OCI-LY3 (cell line): ENCODE results near the gene PTCD1.

ENCODE experiments used
- H2AFZ ChIP-seq: fragments of 200-600, 300-600 bp; shearing (Covaris generic); 2 replicates; pipeline ENCODE4 v1.6.0; 2014; ENCODE audit warnings: antibody characterized with exemption, low read depth, low read length
- H3K27ac ChIP-seq: fragments of 200-600, 300-600 bp; sonication (generic); 2 replicates; pipeline ENCODE4 v1.5.1; 2014; ENCODE audit warnings: mild to moderate bottlenecking, low read length, moderate library complexity, mixed read lengths
- H3K27me3 ChIP-seq: fragments of 200-600, 300-600 bp; sonication (generic); 2 replicates; pipeline ENCODE4 v1.6.1; 2014; ENCODE audit warnings: low read depth, low read length, mixed read lengths
- H3K36me3 ChIP-seq: fragments of 200-600, 300-600 bp; sonication (generic); replicated peaks from 2 replicates; pipeline ENCODE3; 2014; ENCODE audit warnings: low read depth, low read length, mixed read lengths
- H3K4me1 ChIP-seq: fragments of 300-600, 200-600 bp; sonication (generic); 2 replicates; pipeline ENCODE4 v1.6.1; 2014; ENCODE audit warnings: low read length, mixed read lengths
- H3K4me2 ChIP-seq: fragments of 200-600, 300-600 bp; sonication (generic); 2 replicates; pipeline ENCODE4 v1.6.1; 2014; ENCODE audit warnings: low read length, mixed read lengths
- H3K4me3 ChIP-seq: fragments of 300-600, 200-600 bp; sonication (generic); 2 replicates; pipeline ENCODE4 v1.5.1; 2014; ENCODE audit warnings: antibody characterized with exemption, mild to moderate bottlenecking, low read length, moderate library complexity
- H3K79me2 ChIP-seq: fragments of 300-600, 200-600 bp; shearing (Covaris generic); 2 replicates; pipeline ENCODE4 v1.6.1; 2014; ENCODE audit warnings: mild to moderate bottlenecking, low read length, mixed read lengths
- H3K9ac ChIP-seq: fragments of 300-600, 200-600 bp; shearing (Covaris generic); 2 replicates; pipeline ENCODE4 v1.6.0; 2014; ENCODE audit warnings: mild to moderate bottlenecking, low read length, moderate library complexity
- H3K9me3 ChIP-seq: fragments of 200-600, 300-600 bp; shearing (Covaris generic); 2 replicates; pipeline ENCODE4 v1.6.1; 2014; ENCODE audit warnings: low read length, mixed read lengths; ENCODE audit not compliant: insufficient read depth
- H4K20me1 ChIP-seq: fragments of 200-600, 300-600 bp; sonication (generic); 2 replicates; pipeline ENCODE4 v1.6.1; 2016; ENCODE audit warnings: low read length, mixed read lengths; ENCODE audit not compliant: insufficient read depth
- CTCF ChIP-seq: fragments of 200-600, 300-600 bp; sonication (generic); IDR thresholded peaks from 2 replicates; pipeline ENCODE4 v1.5.1; 2014; ENCODE audit warnings: antibody characterized with exemption, low read length, low read depth
- EZH2phosphoT487 ChIP-seq: fragments of 200-600 bp; shearing (Covaris generic); IDR thresholded peaks from 2 replicates; pipeline ENCODE4 v1.6.1; 2018; ENCODE audit warnings: antibody characterized with exemption, mixed run types, low read depth

The PTCD1 gene

GRCh38 chr7:99453105-99453504, 14.5 kb upstream of the PTCD1 start:
- TF ChIP-seq EZH2phosphoT487 (no peak), CTCF (no peak)
- Histone ChIP-seq H3K4me2 (no peak overlapping the region), H3K79me2 (peaks cover 8% of the 10 kb centered on the region; the same call in 1 of the 2 replicates), H3K9ac (no peak overlapping the region), H2AFZ (no peak overlapping the region), H4K20me1 (peaks cover 4% of the 10 kb centered on the region; the same call in 1 of the 2 replicates), H3K27me3 (no peaks in the 10 kb centered on the region), H3K27ac (no peak overlapping the region), H3K4me1 (no peaks in the 10 kb centered on the region), H3K4me3 (no peak overlapping the region), H3K36me3 (peaks cover 72% of the 10 kb centered on the region), H3K9me3 (no peaks in the 10 kb centered on the region)

- peaks cover 4% of the 10 kb centered on the region; the same call in 1 of the 2 replicates for H4K20me1 ChIP-seq
- no peaks in the 10 kb centered on the region for H3K9me3 ChIP-seq
- no peaks in the 10 kb centered on the region for H3K27me3 ChIP-seq
- H3K4me2 ChIP-seq: no peak overlapping the region
- no peak overlapping the region for H3K9ac ChIP-seq
- no peak overlapping the region for H2AFZ ChIP-seq
- H3K79me2 ChIP-seq: peaks cover 3% of the 10 kb centered on the region; the same call in 1 of the 2 replicates
- TF ChIP-seq CTCF (no peak), EZH2phosphoT487 (no peak)
- no peaks in the 10 kb centered on the region for H3K4me1 ChIP-seq
- H3K4me3 ChIP-seq: no peak overlapping the region
- H3K36me3 ChIP-seq: peaks cover 69% of the 10 kb centered on the region
- H3K27ac ChIP-seq: no peak overlapping the region
These were observed 13.9 kb upstream of the PTCD1 start for GRCh38 chr7:99452541-99452940.

- no peak overlapping the region for H3K9ac ChIP-seq
- peaks cover 63% of the 10 kb centered on the region for H3K36me3 ChIP-seq
- H3K4me2 ChIP-seq: no peak overlapping the region
- H3K79me2 ChIP-seq: peaks cover 3% of the 10 kb centered on the region; the same call in 1 of the 2 replicates
- no peaks in the 10 kb centered on the region for H3K9me3 ChIP-seq
- H4K20me1 ChIP-seq: peaks cover 4% of the 10 kb centered on the region; the same call in 1 of the 2 replicates
- H3K4me3 ChIP-seq: no peak overlapping the region
- no peaks in the 10 kb centered on the region for H3K4me1 ChIP-seq
- no peak overlapping the region for H2AFZ ChIP-seq
- no peak overlapping the region for H3K27ac ChIP-seq
- H3K27me3 ChIP-seq: no peaks in the 10 kb centered on the region
- TF ChIP-seq CTCF (no peak), EZH2phosphoT487 (no peak)
These were observed 13.3 kb upstream of the PTCD1 start for GRCh38 chr7:99451936-99452335.

- Histone ChIP-seq H3K36me3 (peaks cover 62% of the 10 kb centered on the region), H3K27me3 (no peaks in the 10 kb centered on the region), H3K4me1 (no peaks in the 10 kb centered on the region), H3K9me3 (no peaks in the 10 kb centered on the region), H3K4me3 (no peak overlapping the region), H3K4me2 (no peak overlapping the region), H3K9ac (no peak overlapping the region), H3K27ac (no peak overlapping the region), H3K79me2 (peaks cover 3% of the 10 kb centered on the region; the same call in 1 of the 2 replicates), H4K20me1 (no peaks in the 10 kb centered on the region), H2AFZ (no peak overlapping the region)
- TF ChIP-seq CTCF (no peak), EZH2phosphoT487 (no peak)
These were observed 10.7 kb upstream of the PTCD1 start for GRCh38 chr7:99449326-99449725.
